Dermis microvascular lymphatic vessel endothelial cell (primary cell): ENCODE results near the gene TXLNG. TPM values are rescaled to one million over a fixed set of nuclear protein-coding genes. Genes with fewer than 3 reads are reported as not detected.

ENCODE experiments used
- DNase-seq, 2 donors: peaks; one replicate each; pipeline versions ENCODE4 v3.0.0 to v3.0.0-alpha.2; 2010; ENCODE audit warnings: low read depth in 2 of 2
- total RNA-seq: library from RNA; depleted of rRNA; stranded (reverse); fragments of >200 nt; gene quantifications from 2 replicates; pipeline ENCODE4 v1.2.1, GENCODE V29; 2014

Gene TXLNG
- total RNA-seq, 1 donor from 2014 or later = 4.9 TPM

DNA sequence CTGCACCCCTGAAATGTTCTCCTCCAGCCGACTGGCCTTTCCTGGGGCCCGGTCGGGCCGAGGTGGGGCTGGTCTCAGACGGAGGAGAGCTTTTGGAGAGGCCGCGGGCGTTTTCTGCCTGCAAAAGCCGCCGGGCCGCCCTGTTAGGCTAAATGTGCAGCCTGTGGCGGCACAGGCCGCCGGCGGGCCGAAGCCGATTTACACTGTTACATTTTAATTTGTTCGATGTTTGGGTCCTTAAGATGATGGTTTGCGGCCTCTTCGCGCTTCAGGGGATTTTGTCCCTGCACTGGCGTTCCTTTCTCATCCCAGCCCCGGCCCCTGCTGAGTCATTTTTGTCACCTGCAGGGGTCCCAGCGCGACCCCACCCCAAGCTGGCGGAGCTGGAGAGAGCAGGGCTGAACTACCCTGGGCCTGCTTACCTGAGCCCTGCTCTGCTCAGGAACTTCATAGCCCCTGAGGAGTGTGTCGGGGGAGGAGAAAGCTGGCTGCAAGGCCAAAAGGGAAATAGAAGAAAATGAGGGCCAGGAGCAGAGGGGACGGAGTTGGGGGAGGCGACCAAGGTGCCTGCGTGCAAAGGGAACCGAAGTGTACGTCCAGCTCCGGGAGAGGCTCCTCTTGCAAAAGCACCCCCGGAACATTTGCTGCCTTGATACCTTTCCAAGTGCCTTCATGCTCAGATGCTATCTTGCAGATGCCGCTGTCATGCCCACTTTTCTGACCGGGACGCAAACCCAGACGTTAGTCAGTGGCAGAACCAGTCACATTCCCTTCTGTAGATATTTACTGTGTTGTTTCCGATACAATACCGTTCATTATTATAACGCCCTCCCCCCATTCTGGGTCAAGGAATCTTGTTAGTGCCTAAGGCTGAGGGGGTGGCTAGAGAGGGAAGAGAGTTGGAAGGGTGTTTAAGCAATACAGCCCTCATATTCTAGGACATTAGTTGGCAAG lies 84.9 kb downstream of the TXLNG start:
- no peak for DNase-seq

GRCh38 chrX:16873106-16873505 lies 86.8 kb downstream of the TXLNG start:
- DNase-seq = no peak

DNA sequence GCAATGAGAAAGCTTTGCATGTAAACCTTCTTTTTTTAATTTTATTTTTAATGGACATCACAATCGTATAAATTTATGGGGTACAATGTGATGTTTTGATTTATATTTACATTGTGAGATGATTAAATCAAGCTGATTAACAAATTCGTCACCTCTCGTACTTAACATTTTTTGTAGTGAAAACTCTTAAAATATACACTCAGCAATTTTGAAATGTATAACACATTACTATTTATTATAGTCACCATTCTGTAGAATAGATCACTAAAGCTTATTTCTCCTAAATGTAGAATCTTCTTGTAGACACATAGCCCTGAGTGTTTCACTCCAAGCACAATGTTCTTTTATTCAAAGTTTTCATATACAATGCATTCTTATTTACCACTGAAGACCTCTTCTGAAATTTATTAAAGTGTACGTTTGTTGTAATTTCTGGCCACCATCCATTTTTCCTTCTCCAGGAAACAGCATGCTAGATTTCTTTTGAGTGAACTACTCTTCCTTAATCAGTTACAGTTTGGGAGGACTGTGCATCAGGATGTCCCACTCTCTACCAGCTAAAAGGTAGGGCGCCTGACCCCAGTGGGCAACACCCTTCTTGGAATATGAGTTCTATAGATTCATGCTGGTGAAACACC lies 88.3 kb downstream of the TXLNG start:
- no peak for DNase-seq

DNA sequence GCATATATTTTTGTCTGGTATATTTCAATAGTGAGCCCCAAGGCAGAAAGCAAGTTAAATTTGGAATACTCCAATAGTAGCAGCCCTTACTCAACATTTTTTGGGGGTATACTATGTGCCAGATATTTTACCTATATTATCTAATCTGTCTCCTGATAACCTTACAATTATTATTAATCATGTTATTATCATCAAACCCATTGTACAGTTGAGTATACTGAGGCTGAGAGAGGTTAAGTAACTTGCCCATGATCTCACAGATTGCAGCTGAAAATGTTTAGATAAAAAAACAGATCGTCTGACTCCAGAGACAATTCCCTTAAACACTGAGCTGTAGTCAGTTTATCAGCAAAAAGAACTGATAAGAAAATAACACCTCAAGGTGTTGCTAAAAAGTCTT lies 90.4 kb downstream of the TXLNG start:
- no peak for DNase-seq

GRCh38 chrX:16882169-16882568 lies 95.9 kb downstream of the TXLNG start:
- DNase-seq = peak in 1 of 2 donors; percentile 7

- peak; percentile 63 to 66 for DNase-seq
Observed at GRCh38 chrX:16882702-16883486, 96.6 kb downstream of the TXLNG start.

DNA sequence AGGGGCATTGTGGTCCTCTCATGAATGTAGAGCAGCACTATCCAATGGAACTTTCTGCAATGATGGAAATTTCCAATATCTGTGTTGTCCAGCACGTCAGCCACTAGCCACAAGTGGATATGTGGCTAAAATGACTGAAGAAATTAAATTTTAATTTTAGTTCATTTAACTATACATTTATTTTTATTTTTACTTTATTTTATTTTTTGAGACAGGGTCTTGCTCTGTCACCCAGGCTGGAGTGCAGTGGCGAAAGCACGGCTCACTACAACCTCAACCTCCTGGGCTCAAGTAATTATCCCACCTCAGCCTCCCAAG lies 97.2 kb downstream of the TXLNG start:
- no peak for DNase-seq

DNA sequence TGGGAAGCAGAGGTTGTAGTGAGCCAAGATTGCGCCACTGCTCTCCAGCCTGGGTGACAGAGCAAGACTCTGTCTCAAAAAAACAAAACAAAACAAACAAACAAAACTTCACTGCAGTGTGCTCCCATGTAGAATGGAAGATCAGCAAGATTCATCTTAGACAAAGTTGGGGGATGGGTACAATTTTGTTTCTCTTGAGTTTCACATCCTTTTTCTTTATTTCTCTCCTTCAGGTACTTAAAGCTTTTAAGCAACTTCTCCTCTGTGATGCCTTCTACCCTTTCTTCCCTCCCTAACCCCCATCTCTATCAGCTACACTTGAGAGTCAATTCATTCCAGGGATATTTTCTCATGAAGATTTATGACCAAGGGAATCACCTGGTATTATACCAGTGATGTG lies 99.4 kb downstream of the TXLNG start:
- no peak for DNase-seq

- DNase-seq = peak; percentile 45 to 72
Observed at GRCh38 chrX:16892504-16893362, 106.5 kb downstream of the TXLNG start.

Other genes starting within 250 kb of the TXLNG start
- gene S100G, start 136.3 kb upstream of the TXLNG start, total RNA-seq = not detected in 2 replicates
- gene CTPS2, start 73.8 kb upstream of the TXLNG start, total RNA-seq = 11.8 and 13.0 TPM in 2 replicates
- gene SYAP1, start 66.9 kb upstream of the TXLNG start, total RNA-seq = 22.4 and 30.4 TPM in 2 replicates
- gene RBBP7, start 83.9 kb downstream of the TXLNG start, total RNA-seq = 113 and 162 TPM in 2 replicates
- 4.2 and 6.1 TPM in 2 replicates for gene REPS2, start 160.2 kb downstream of the TXLNG start, total RNA-seq